ENCODE results near the gene TIRAP.

The TIRAP gene

DNA sequence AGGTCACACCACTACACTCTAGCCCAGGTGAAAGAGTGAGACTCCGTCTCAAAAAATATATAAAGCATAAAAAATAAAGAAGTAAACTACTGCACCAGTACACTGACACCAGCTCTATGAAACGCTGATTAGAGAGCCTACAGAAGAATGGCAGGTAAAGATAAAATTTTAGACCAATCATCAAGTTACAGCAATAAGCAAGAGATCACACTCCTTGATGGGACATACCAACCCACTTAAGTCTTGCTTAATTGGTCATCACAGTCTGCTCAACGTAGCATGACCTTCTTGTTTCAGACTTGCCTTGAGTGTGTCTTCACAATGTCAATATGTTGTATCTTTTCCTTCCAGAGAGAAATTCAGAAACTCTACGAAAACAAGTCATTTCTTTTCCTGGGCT is 26.7 kb upstream of the TIRAP start:
- Histone ChIP-seq H3K79me2 (no peaks in the 10 kb centered on the region), H3K27me3 (ENCODE audit: control insufficient read depth, insufficient read depth, low read length) (no peaks in the 10 kb centered on the region), H3K4me1 (no peaks in the 10 kb centered on the region), H3K9ac (no peak overlapping the region), H3K4me2 (ENCODE audit: low read length) (no peak overlapping the region), H3K9me3 (ENCODE audit: control insufficient read depth, low read length) (no peaks in the 10 kb centered on the region), H3K36me3 (ENCODE audit: control insufficient read depth, insufficient read depth, low read length) (no peaks in the 10 kb centered on the region), H2AFZ (no peak overlapping the region), H3K4me3 (ENCODE audit: low read depth, low read length) (no peak overlapping the region), H3K27ac (no peak overlapping the region)
- TF ChIP-seq, protein P1, sequence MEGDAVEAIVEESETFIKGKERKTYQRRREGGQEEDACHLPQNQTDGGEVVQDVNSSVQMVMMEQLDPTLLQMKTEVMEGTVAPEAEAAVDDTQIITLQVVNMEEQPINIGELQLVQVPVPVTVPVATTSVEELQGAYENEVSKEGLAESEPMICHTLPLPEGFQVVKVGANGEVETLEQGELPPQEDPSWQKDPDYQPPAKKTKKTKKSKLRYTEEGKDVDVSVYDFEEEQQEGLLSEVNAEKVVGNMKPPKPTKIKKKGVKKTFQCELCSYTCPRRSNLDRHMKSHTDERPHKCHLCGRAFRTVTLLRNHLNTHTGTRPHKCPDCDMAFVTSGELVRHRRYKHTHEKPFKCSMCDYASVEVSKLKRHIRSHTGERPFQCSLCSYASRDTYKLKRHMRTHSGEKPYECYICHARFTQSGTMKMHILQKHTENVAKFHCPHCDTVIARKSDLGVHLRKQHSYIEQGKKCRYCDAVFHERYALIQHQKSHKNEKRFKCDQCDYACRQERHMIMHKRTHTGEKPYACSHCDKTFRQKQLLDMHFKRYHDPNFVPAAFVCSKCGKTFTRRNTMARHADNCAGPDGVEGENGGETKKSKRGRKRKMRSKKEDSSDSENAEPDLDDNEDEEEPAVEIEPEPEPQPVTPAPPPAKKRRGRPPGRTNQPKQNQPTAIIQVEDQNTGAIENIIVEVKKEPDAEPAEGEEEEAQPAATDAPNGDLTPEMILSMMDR (IDR thresholded peaks at IDR 0.05) = no peak

DNA sequence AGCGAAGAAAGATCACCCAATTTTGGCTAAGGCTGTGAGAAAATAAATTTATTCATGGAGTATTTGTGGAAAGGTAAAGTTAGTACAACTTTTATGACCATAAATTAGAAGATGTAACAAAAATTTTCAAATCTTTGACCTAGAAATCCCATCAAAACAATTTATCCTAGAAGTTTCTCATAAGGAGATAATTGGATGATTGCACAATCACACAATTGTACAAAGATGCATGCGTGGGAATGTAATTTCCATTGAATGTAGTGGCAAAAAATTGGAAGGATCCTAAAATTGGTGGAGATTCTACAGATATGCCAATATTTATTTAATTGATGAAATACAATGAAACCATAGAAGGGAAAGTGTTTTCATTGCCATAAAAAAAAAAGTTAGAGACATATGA is 25.7 kb upstream of the TIRAP start:
- H3K4me2 ChIP-seq (ENCODE audit: low read length) = no peak overlapping the region
- H2AFZ ChIP-seq = no peak overlapping the region
- H3K27me3 ChIP-seq (ENCODE audit: control insufficient read depth, insufficient read depth, low read length) = no peaks in the 10 kb centered on the region
- no peak overlapping the region for H3K27ac ChIP-seq
- H3K79me2 ChIP-seq = no peaks in the 10 kb centered on the region
- H3K4me1 ChIP-seq = no peaks in the 10 kb centered on the region
- no peaks in the 10 kb centered on the region for H3K9me3 ChIP-seq (ENCODE audit: control insufficient read depth, low read length)
- H3K36me3 ChIP-seq (ENCODE audit: control insufficient read depth, insufficient read depth, low read length) = no peaks in the 10 kb centered on the region
- TF ChIP-seq, protein P1 (IDR thresholded peaks at IDR 0.05) = no peak
- H3K9ac ChIP-seq = no peak overlapping the region
- H3K4me3 ChIP-seq (ENCODE audit: low read depth, low read length) = no peak overlapping the region

DNA sequence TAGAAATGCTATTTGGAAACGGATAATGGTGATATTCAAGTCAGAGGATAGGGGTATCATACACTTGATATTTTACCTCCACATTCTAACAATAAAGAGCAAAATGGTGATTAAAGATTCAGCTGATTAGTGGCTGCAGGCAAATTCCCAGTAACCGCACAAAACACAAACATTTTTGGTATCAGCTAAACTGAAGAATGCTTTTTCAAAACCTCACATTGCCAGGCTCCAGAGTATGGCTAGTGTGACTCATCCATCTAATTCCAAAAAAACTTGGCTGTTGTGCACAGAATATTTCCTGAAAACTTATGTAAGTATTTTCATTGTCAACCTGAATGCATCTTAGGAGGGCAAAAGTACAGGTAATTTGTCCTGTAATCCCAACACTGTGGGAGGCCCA is 25.1 kb upstream of the TIRAP start:
- H3K79me2 ChIP-seq = no peaks in the 10 kb centered on the region
- no peaks in the 10 kb centered on the region for H3K4me1 ChIP-seq
- no peaks in the 10 kb centered on the region for H3K27me3 ChIP-seq (ENCODE audit: control insufficient read depth, insufficient read depth, low read length)
- H3K4me2 ChIP-seq (ENCODE audit: low read length) = no peak overlapping the region
- H3K9ac ChIP-seq = no peak overlapping the region
- H3K4me3 ChIP-seq (ENCODE audit: low read depth, low read length) = no peak overlapping the region
- H3K27ac ChIP-seq = no peak overlapping the region
- no peaks in the 10 kb centered on the region for H3K9me3 ChIP-seq (ENCODE audit: control insufficient read depth, low read length)
- no peaks in the 10 kb centered on the region for H3K36me3 ChIP-seq (ENCODE audit: control insufficient read depth, insufficient read depth, low read length)
- H2AFZ ChIP-seq = no peak overlapping the region
- TF ChIP-seq, protein P1 (IDR thresholded peaks at IDR 0.05) = no peak

DNA sequence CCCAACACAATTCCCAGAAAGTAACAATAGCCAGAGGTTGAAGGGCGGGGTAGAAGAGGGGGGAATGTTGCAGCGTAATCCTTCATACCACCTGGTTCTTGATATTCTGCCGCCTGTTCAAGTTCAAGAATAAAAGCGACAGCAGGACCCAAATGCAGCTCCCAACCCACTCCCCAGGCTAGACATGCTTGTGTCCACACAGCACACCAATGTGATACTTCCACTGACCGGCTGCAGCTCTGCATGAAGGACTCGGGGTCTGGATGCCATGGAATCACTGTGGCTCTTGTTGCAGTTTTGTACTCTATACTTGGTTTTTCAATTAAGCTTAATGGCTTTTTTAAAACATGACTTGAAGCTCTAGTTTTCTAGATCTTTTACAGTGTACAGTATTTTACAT is 20.7 kb upstream of the TIRAP start:
- H3K79me2 ChIP-seq = no peaks in the 10 kb centered on the region
- TF ChIP-seq, protein P1 (IDR thresholded peaks at IDR 0.05) = no peak
- H3K4me3 ChIP-seq (ENCODE audit: low read depth, low read length) = no peak overlapping the region
- no peaks in the 10 kb centered on the region for H3K27me3 ChIP-seq (ENCODE audit: control insufficient read depth, insufficient read depth, low read length)
- no peak overlapping the region for H3K4me2 ChIP-seq (ENCODE audit: low read length)
- no peak overlapping the region for H3K9ac ChIP-seq
- H3K27ac ChIP-seq = no peak overlapping the region
- H3K4me1 ChIP-seq = no peaks in the 10 kb centered on the region
- no peaks in the 10 kb centered on the region for H3K36me3 ChIP-seq (ENCODE audit: control insufficient read depth, insufficient read depth, low read length)
- H3K9me3 ChIP-seq (ENCODE audit: control insufficient read depth, low read length) = no peaks in the 10 kb centered on the region
- H2AFZ ChIP-seq = no peak overlapping the region

DNA sequence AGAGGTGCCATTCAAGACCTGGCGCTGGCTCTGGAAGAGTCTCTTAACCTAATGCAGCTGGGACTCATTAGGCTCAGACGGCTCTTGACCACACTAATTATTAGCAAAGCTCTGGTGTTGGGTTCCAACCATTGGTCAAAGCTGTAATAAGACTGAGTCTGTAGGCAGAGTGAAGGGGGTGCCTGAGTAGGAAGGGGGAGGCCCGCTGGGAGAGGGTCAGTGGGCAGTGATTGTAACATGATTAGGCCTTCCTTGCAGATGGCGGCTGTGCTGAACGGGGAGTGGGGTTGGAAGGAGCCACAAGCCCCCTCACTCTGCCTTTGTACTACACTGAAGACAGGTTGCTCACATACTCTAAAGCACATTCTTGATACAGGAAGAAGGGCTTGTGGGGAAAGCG is 19.4 kb upstream of the TIRAP start:
- Histone ChIP-seq H2AFZ (no peak overlapping the region), H3K79me2 (no peaks in the 10 kb centered on the region), H3K9me3 (ENCODE audit: control insufficient read depth, low read length) (no peaks in the 10 kb centered on the region), H3K4me1 (no peaks in the 10 kb centered on the region), H3K4me3 (ENCODE audit: low read depth, low read length) (no peak overlapping the region), H3K4me2 (ENCODE audit: low read length) (no peak overlapping the region), H3K9ac (no peak overlapping the region), H3K27ac (no peak overlapping the region), H3K27me3 (ENCODE audit: control insufficient read depth, insufficient read depth, low read length) (no peaks in the 10 kb centered on the region), H3K36me3 (ENCODE audit: control insufficient read depth, insufficient read depth, low read length) (no peaks in the 10 kb centered on the region)
- TF ChIP-seq, protein P1 (IDR thresholded peaks at IDR 0.05) = no peak
